ENCODE data around the gene NOL3.
"Not testable (repeated sequence)": the region's sequence is repeated elsewhere in the genome, so short reads cannot be mapped to it uniquely, and the experiment has no call there.

The NOL3 gene

GRCh38 chr16:67170168-67170948, at the start of gene NOL3:
Gene NOL3 (plus strand): TSS chr16:67170538.
- DNase-seq = peak; percentile 56 to 63

- DNase-seq = not testable (repeated sequence)
Measured at GRCh38 chr16:67122799-67123198, 47.5 kb upstream of the NOL3 start.

- DNase-seq = no peak
Measured at GRCh38 chr16:67128417-67128816, 41.9 kb upstream of the NOL3 start.

- DNase-seq = no peak
Measured at GRCh38 chr16:67128887-67129286, 41.5 kb upstream of the NOL3 start.

- no peak for DNase-seq
Measured at GRCh38 chr16:67129422-67129821, 40.9 kb upstream of the NOL3 start.

- DNase-seq = no peak
Measured at GRCh38 chr16:67137605-67138004, 32.7 kb upstream of the NOL3 start.

- DNase-seq = no peak
Measured at GRCh38 chr16:67141391-67141790, 28.9 kb upstream of the NOL3 start.

- no peak for DNase-seq
Measured at GRCh38 chr16:67142342-67142741, 28.0 kb upstream of the NOL3 start.

- DNase-seq = no peak
Measured at GRCh38 chr16:67144943-67145342, 25.4 kb upstream of the NOL3 start.

GRCh38 chr16:67145746-67146145, 24.6 kb upstream of the NOL3 start:
- DNase-seq = no peak

- no peak for DNase-seq
Measured at GRCh38 chr16:67146523-67147357, 23.6 kb upstream of the NOL3 start.

GRCh38 chr16:67147437-67148140, 22.7 kb upstream of the NOL3 start:
- DNase-seq = no peak

GRCh38 chr16:67148221-67148620, 22.1 kb upstream of the NOL3 start:
- no peak for DNase-seq

- no peak for DNase-seq
Measured at GRCh38 chr16:67148656-67149275, 21.6 kb upstream of the NOL3 start.

GRCh38 chr16:67149276-67150046, 20.9 kb upstream of the NOL3 start:
- no peak for DNase-seq

GRCh38 chr16:67150047-67150832, 20.1 kb upstream of the NOL3 start:
- DNase-seq = no peak

GRCh38 chr16:67150833-67151396, 19.4 kb upstream of the NOL3 start, which contains the start of gene B3GNT9:
Gene B3GNT9 (minus strand): TSS chr16:67150998. CDS start chr16:67150485, 513 bp downstream.
- DNase-seq = no peak

GRCh38 chr16:67151431-67152097, 18.8 kb upstream of the NOL3 start:
- no peak for DNase-seq

GRCh38 chr16:67154578-67155294, 15.6 kb upstream of the NOL3 start:
- no peak for DNase-seq

Measured in NCI-H1930 (cell line).